T-helper 17 cell (primary cell): ENCODE data around the gene FIGLA. TPM values are rescaled to one million over a fixed set of nuclear protein-coding genes. Genes with fewer than 3 reads are reported as not detected.
"Not testable (repeated sequence)": the region's sequence is repeated elsewhere in the genome, so short reads cannot be mapped to it uniquely, and the experiment has no call there.

Experiments used
- ATAC-seq: fragments of 150-1000 bp; cut with Tn5 transposase; 2 replicates; pipeline ENCODE4 v1.10.0; 2021; ENCODE audit warnings: mild to moderate bottlenecking, moderate library complexity
- DNase-seq, 3 donors: peaks; one replicate each; pipeline versions ENCODE4 v3.0.0 to v3.0.0-alpha.2; 2020 to 2021
- H3K9me3 ChIP-seq: one replicate; pipeline ENCODE4 v1.7.0; 2013; ENCODE audit warnings: low read length, mild to moderate bottlenecking; ENCODE audit not compliant: control insufficient read depth, poor library complexity, severe bottlenecking
- H3K27ac Mint-ChIP-seq: one replicate; pipeline ENCODE4 v1.8.0; 2022; ENCODE audit warnings: mild to moderate bottlenecking, moderate library complexity, mixed read lengths
- H3K27me3 Mint-ChIP-seq: one replicate; pipeline ENCODE4 v1.8.0; 2022; ENCODE audit warnings: mixed read lengths
- H3K36me3 Mint-ChIP-seq: one replicate; pipeline ENCODE4 v1.8.0; 2022; ENCODE audit warnings: low read depth, mixed read lengths
- H3K4me1 Mint-ChIP-seq: one replicate; pipeline ENCODE4 v1.8.0; 2022; ENCODE audit warnings: mild to moderate bottlenecking, mixed read lengths
- H3K4me3 Mint-ChIP-seq: one replicate; pipeline ENCODE4 v1.8.0; 2022; ENCODE audit warnings: mild to moderate bottlenecking, moderate library complexity, mixed read lengths
- total RNA-seq, 4 donors: library from RNA in 2 of 4; stranded (reverse) in 2 of 4; gene quantifications; one replicate each; pipeline ENCODE4 v1.2.3 and lab custom pipeline; 2022 to 2026

The FIGLA gene
- total RNA-seq, 2 donors from 2014 or later = not detected

- ATAC-seq = no peak
- Mint-ChIP-seq H3K4me3 (no peak overlapping the region), H3K36me3 (no peaks in the 10 kb centered on the region), H3K4me1 (no peaks in the 10 kb centered on the region), H3K27ac (no peak overlapping the region), H3K27me3 (peaks cover 19% of the 10 kb centered on the region)
- no peaks in the 10 kb centered on the region for H3K9me3 ChIP-seq
- no peak for DNase-seq
These were observed 46.0 kb downstream of the FIGLA start for GRCh38 chr2:70744397-70744796.

- Mint-ChIP-seq H3K4me3 (no peak overlapping the region), H3K36me3 (no peaks in the 10 kb centered on the region), H3K27me3 (peaks cover 18% of the 10 kb centered on the region), H3K4me1 (no peaks in the 10 kb centered on the region), H3K27ac (no peak overlapping the region)
- H3K9me3 ChIP-seq = no peaks in the 10 kb centered on the region
- ATAC-seq (no peak), DNase-seq (no peak)
These were observed 46.8 kb downstream of the FIGLA start for GRCh38 chr2:70743677-70744076.

- H3K4me3 Mint-ChIP-seq = no peak overlapping the region
These were observed 47.4 kb downstream of the FIGLA start for GRCh38 chr2:70743068-70743467.

GRCh38 chr2:70739492-70739891 is 51.0 kb downstream of the FIGLA start:
- DNase-seq, H3K4me1 Mint-ChIP-seq, H3K36me3 Mint-ChIP-seq, H3K27ac Mint-ChIP-seq, ATAC-seq, H3K4me3 Mint-ChIP-seq, H3K9me3 ChIP-seq: not testable (repeated sequence)
- H3K27me3 Mint-ChIP-seq = peaks cover 37% of the 10 kb centered on the region

More at GRCh38 chr2:70743068-70743467, 47.4 kb downstream of the FIGLA start:
- H3K9me3 ChIP-seq = no peaks in the 10 kb centered on the region
- no peak for ATAC-seq
- no peak overlapping the region for H3K27ac Mint-ChIP-seq
- peaks cover 18% of the 10 kb centered on the region for H3K27me3 Mint-ChIP-seq
- no peaks in the 10 kb centered on the region for H3K36me3 Mint-ChIP-seq
- no peak for DNase-seq
- no peaks in the 10 kb centered on the region for H3K4me1 Mint-ChIP-seq

GRCh38 chr2:70738159-70738558 is 52.3 kb downstream of the FIGLA start:
- ATAC-seq (no peak), DNase-seq (no peak)
- no peaks in the 10 kb centered on the region for H3K9me3 ChIP-seq
- H3K36me3 Mint-ChIP-seq = peaks cover 3% of the 10 kb centered on the region
- no peak overlapping the region for H3K27ac Mint-ChIP-seq
- H3K27me3 Mint-ChIP-seq = peaks cover 46% of the 10 kb centered on the region
- H3K4me1 Mint-ChIP-seq = peaks cover 2% of the 10 kb centered on the region
- H3K4me3 Mint-ChIP-seq = no peak overlapping the region

- peaks cover 3% of the 10 kb centered on the region for H3K36me3 Mint-ChIP-seq
- no peak for ATAC-seq
These were observed 55.4 kb downstream of the FIGLA start for GRCh38 chr2:70735071-70735470.

GRCh38 chr2:70733646-70734180 is 56.7 kb downstream of the FIGLA start:
- DNase-seq (no peak), ATAC-seq (no peak)
- Mint-ChIP-seq H3K4me1 (peaks cover 4% of the 10 kb centered on the region), H3K27ac (no peak overlapping the region), H3K27me3 (peaks cover 55% of the 10 kb centered on the region), H3K4me3 (no peak overlapping the region), H3K36me3 (peaks cover 3% of the 10 kb centered on the region)
- no peaks in the 10 kb centered on the region for H3K9me3 ChIP-seq

More at GRCh38 chr2:70735071-70735470, 55.4 kb downstream of the FIGLA start:
- DNase-seq = no peak
- Mint-ChIP-seq H3K27ac (no peak overlapping the region), H3K27me3 (peaks cover 59% of the 10 kb centered on the region), H3K4me1 (peaks cover 4% of the 10 kb centered on the region), H3K4me3 (no peak overlapping the region)
- no peaks in the 10 kb centered on the region for H3K9me3 ChIP-seq

- H3K4me1 Mint-ChIP-seq = peaks cover 4% of the 10 kb centered on the region
- no peak for ATAC-seq
- peaks cover 3% of the 10 kb centered on the region for H3K36me3 Mint-ChIP-seq
- H3K27me3 Mint-ChIP-seq = peaks cover 52% of the 10 kb centered on the region
- no peak overlapping the region for H3K27ac Mint-ChIP-seq
- H3K4me3 Mint-ChIP-seq = no peak overlapping the region
- H3K9me3 ChIP-seq = no peaks in the 10 kb centered on the region
- DNase-seq = no peak
These were observed 57.4 kb downstream of the FIGLA start for GRCh38 chr2:70732766-70733645.

GRCh38 chr2:70730730-70731129 is 59.7 kb downstream of the FIGLA start:
- Mint-ChIP-seq H3K4me1 (peaks cover 4% of the 10 kb centered on the region), H3K4me3 (no peak overlapping the region), H3K27me3 (peaks cover 44% of the 10 kb centered on the region), H3K27ac (no peak overlapping the region), H3K36me3 (peaks cover 6% of the 10 kb centered on the region)
- ATAC-seq (no peak), DNase-seq (no peak)
- no peaks in the 10 kb centered on the region for H3K9me3 ChIP-seq

- Mint-ChIP-seq H3K27ac (no peak overlapping the region), H3K4me3 (no peak overlapping the region), H3K4me1 (peaks cover 2% of the 10 kb centered on the region), H3K36me3 (peaks cover 3% of the 10 kb centered on the region), H3K27me3 (peaks cover 34% of the 10 kb centered on the region)
- no peaks in the 10 kb centered on the region for H3K9me3 ChIP-seq
- ATAC-seq = no peak
- DNase-seq = no peak
These were observed 60.8 kb downstream of the FIGLA start for GRCh38 chr2:70729647-70730046.

GRCh38 chr2:70728128-70728527 is 62.3 kb downstream of the FIGLA start:
- Mint-ChIP-seq H3K27me3 (peaks cover 19% of the 10 kb centered on the region), H3K4me3 (no peak overlapping the region), H3K36me3 (peaks cover 3% of the 10 kb centered on the region), H3K4me1 (peaks cover 2% of the 10 kb centered on the region), H3K27ac (no peak overlapping the region)
- no peaks in the 10 kb centered on the region for H3K9me3 ChIP-seq
- no peak for ATAC-seq
- DNase-seq = no peak
